ENCODE data around the gene SHMT2. TPM values are rescaled to one million over a fixed set of nuclear protein-coding genes. Genes with fewer than 3 reads are reported as not detected.

Gene SHMT2
- total and polyA plus RNA-seq, 9 of the 15 experiments (the other 6 are each of a cell fraction or from before 2014, with no cell fraction given): 46.1 to 319 (median 115) TPM

- no peak for FAIRE-seq
- Histone ChIP-seq H3K4me2 (ENCODE audit: insufficient read depth, low read length) (no peak within 1 kb of the TSS), H3K9me1 (ENCODE audit: control insufficient read depth, insufficient read depth, low read length) (no peaks in the 10 kb centered on the region), H3K27me3 (ENCODE audit: control insufficient read depth in 2 of 2, insufficient read depth in 2 of 2, low read length in 2 of 2) (no peaks in the 10 kb centered on the region), H3K9me3 (replicated peaks; ENCODE audit: control insufficient read depth, insufficient read depth, low read depth, low read length) (no peaks in the 10 kb centered on the region), H2AFZ (ENCODE audit: low read depth, low read length) (no peak within 1 kb of the TSS), H3K36me3 (ENCODE audit: control insufficient read depth, insufficient read depth, low read length) (no peaks in the 10 kb centered on the region; the same call in 1 of the 3 replicates), H3K79me2 (ENCODE audit: control insufficient read depth, insufficient read depth, low read length) (no peaks in the 10 kb centered on the region), H3K4me1 (replicated peaks in 1 of 2; ENCODE audit: control insufficient read depth in 2 of 2, insufficient read depth in 2 of 2, low read length in 2 of 2) (peaks cover 6 to 9% of the 10 kb centered on the region in 2 experiments; a peak in 4 of 5 replicates), H4K20me1 (replicated peaks; ENCODE audit: control insufficient read depth, insufficient read depth, low read length) (no peaks in the 10 kb centered on the region), H3K27ac (ENCODE audit: extremely low read depth, low read depth, low read length) (no peak within 1 kb of the TSS), H3K4me3 (no peak within 1 kb of the TSS), H3K9ac (ENCODE audit: insufficient read depth in 1 of 2, low read depth in 2 of 2, low read length in 2 of 2) (no peak within 1 kb of the TSS)
- no peak for ATAC-seq
- TF ChIP-seq ZMIZ1 (IDR thresholded peaks at IDR 0.05; ENCODE audit: low read depth in 2 of 2, low read length in 2 of 2): no peak
- TF ChIP-seq CBFA2T2 (conservative IDR thresholded peaks at IDR 0.05): no peak
- TF ChIP-seq CXXC5 (CRISPR knock-in tag; IDR thresholded peaks at IDR 0.05): no peak
- TF ChIP-seq PTTG1 (tag; IDR thresholded peaks at IDR 0.05; ENCODE audit: low read depth): no peak
- no peak for TF ChIP-seq SAFB2 (IDR thresholded peaks at IDR 0.05; ENCODE audit: borderline replicate concordance, low read depth, low read length, severe bottlenecking)
- TF ChIP-seq DNMT1 (IDR thresholded peaks at IDR 0.05): no peak
- TF ChIP-seq ZNF639 (CRISPR knock-in tag; conservative IDR thresholded peaks at IDR 0.05 in 1 of 2, IDR thresholded peaks at IDR 0.05 in 1 of 2): no peak
- POLR2A ChIA-PET: interaction anchor here (0.6 to 1.7 kb wide), 2 partner anchors 18 to 64 kb away, joined by 3 to 4 read pairs; no protein-coding TSS in a partner anchor
- CTCF ChIA-PET (ENCODE audit: low intra/inter-chr PET ratio): no interaction called here
- no peak for DNase-seq (ENCODE audit: extremely low read depth in 1 of 4, low spot score in 3 of 4)
- intact Hi-C loops (cut with micrococcal nuclease): no loop called here
- WGBS (ENCODE audit: insufficient coverage, low coverage, missing lambda C conversion rate): 57% methylated on average over 7 of the region's 7 CpGs
- no TSS peak for BruUV-seq (replicated peaks)
- in situ Hi-C loops (cut with MboI): no loop called here
Observed at GRCh38 chr12:57250956-57251355, 21.4 kb downstream of the SHMT2 start, which contains the start of gene STAC3. TSS of gene STAC3 (minus strand) at chr12:57251187. CDS start at chr12:57249636, 1,551 bp downstream.

Measured in K562 (cell line).